WI38 (cell line): Measurements from ENCODE around the gene SMPDL3B.

Experiments
- H3K4me3 ChIP-seq: 2 replicates; pipeline ENCODE4 v1.5.1; 2011; ENCODE audit warnings: low read depth, mild to moderate bottlenecking, control low read depth, low read length
- TF ChIP-seq, protein P1 (sequence below): IDR thresholded peaks from 2 replicates; pipeline ENCODE4 v1.5.1; 2012; ENCODE audit warnings: low read depth, mild to moderate bottlenecking, control low read depth, low read length

SMPDL3B gene

DNA sequence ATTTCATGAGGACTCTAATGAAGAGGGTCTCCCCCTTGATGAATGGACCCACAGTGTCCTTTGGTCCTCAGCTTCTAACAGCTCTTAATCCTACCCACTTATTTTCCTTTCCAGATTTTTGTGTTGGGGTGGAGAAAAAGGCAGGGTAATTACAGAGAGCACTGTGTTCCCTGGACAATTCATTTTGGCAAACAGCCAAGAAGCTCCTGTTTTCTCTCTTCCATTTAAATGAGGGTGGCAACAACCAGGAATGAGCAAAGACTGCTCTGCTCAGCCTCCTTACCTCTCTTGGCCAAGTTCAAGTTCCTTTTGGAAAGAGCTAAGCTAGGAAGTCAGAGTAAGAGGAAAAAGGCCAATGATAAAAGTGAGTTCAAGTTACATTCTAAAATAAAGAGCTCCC lies 36.9 kb downstream of the SMPDL3B start:
- TF ChIP-seq, protein P1, sequence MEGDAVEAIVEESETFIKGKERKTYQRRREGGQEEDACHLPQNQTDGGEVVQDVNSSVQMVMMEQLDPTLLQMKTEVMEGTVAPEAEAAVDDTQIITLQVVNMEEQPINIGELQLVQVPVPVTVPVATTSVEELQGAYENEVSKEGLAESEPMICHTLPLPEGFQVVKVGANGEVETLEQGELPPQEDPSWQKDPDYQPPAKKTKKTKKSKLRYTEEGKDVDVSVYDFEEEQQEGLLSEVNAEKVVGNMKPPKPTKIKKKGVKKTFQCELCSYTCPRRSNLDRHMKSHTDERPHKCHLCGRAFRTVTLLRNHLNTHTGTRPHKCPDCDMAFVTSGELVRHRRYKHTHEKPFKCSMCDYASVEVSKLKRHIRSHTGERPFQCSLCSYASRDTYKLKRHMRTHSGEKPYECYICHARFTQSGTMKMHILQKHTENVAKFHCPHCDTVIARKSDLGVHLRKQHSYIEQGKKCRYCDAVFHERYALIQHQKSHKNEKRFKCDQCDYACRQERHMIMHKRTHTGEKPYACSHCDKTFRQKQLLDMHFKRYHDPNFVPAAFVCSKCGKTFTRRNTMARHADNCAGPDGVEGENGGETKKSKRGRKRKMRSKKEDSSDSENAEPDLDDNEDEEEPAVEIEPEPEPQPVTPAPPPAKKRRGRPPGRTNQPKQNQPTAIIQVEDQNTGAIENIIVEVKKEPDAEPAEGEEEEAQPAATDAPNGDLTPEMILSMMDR: no peak
- no peak overlapping the region for H3K4me3 ChIP-seq

DNA sequence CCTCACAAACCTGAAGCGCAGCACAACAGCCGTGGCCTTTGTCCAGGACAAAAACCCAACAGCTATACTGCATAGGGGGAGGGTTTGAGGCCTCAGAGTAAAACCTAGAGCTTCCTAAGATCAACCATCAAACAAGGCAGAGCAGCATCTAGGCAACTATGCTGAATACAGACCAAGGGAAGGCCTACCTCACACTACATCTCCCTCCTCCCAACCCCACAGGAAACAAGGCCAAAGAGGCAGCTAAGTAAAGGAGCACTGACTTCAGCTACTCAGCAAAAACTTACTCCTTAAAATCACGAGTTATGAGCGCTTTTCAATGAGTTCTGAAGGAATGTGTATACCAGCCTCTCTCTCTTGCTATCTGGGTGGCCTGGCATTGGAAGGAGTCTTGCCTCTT lies 37.3 kb downstream of the SMPDL3B start:
- H3K4me3 ChIP-seq: no peak overlapping the region
- TF ChIP-seq, protein P1: no peak

DNA sequence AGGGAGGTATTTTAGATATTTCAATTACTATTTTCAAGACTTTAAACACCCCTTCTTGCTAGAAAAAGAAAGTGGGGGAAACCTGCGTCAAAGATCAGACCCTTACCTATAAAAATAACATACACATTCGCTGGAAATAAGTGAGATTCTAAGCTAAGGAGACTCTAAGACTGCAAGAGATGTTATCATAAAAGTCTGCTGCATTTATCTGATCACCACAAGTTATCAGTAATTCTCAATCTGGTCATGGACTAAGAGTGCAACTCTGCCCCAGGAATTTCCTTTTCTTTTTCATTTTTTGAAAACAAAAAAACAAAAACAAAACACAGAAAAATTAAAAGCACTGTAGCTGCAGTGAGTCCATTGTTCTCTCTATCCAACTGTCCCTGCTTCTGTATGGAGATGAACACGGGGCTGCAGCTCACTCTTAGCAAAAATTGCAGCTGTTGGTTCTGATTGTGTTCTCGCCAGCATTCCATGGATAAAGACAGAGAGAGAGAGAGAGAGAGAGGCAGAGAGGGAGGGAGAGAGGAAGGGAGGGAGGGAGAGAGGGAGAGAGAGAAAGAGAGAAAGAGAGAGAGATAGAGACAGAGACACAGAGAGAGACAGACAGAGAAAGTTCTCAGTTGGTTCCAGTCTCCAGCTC lies 39.1 kb downstream of the SMPDL3B start:
- TF ChIP-seq, protein P1: no peak

DNA sequence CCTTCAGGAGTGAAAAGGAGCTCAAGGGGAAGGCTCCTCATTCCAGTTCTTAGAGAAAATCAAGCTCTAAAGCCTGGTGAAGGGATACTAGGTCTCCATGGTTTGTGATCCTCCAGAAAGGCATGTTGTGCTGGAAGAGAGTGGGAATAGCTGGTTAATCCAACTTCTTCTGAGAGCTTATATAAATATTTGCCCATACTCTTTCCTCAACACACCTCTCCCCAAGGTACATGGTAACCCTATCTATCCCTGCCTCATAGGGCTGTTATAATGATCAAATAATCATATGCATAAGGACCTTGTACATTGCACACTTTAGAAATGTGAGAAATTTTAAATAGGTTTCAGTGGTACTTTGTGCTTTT lies 39.6 kb downstream of the SMPDL3B start:
- no peak overlapping the region for H3K4me3 ChIP-seq
- TF ChIP-seq, protein P1: no peak

More for the DNA sequence above, 39.1 kb downstream of the SMPDL3B start:
- H3K4me3 ChIP-seq: no peak overlapping the region

DNA sequence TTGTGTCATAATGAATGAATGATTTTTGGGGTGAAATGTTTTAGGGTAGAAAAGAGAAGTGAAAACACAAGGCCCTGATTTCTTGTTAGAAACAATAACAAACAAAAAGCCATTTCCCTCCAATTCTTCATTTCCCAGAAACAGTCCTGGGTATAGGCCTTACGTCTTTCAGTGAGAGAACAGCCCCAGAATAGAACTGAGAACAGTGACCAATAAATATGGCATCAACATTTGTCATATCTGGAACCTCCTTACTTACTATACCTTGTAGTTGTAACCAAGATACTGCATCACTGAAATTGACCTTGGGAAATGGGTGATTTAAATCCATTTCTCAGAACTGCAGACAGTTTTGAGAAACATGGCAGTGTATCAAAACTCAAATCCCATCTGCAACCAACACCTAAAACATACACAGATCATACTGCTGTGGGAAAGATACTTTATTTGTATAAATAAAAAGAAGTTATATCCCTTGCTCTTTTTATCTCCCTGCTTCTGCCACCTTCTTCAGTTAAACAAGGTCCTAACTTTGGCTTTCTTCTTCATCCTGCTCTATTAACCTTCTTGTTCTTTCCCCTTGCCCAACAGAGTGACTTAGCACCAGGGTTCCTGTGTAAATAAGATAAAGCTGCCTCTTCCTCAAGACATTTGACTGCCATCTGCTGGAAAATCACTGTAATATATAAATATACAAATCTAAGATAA lies 44.5 kb downstream of the SMPDL3B start:
- TF ChIP-seq, protein P1: no peak; the same call in 1 of the 2 replicates
- H3K4me3 ChIP-seq: no peak overlapping the region

DNA sequence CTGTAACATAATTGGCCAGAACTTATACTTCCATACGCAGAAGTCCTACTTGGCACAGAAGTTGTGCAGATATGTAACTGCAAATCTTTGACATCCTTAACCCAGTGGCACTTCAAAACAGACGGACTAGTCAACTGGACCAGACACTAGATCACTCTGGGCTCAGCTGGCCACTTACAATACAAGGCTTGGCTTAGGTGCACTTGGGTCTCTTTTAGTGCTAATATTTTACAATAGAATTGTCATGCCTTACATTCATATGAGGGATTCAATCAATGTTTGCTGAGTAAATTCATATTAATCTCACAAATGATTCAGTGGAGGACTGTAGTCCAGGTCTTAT lies 45.0 kb downstream of the SMPDL3B start:
- no peak overlapping the region for H3K4me3 ChIP-seq
- TF ChIP-seq, protein P1: peak; percentile 0; the same call in 1 of the 2 replicates

DNA sequence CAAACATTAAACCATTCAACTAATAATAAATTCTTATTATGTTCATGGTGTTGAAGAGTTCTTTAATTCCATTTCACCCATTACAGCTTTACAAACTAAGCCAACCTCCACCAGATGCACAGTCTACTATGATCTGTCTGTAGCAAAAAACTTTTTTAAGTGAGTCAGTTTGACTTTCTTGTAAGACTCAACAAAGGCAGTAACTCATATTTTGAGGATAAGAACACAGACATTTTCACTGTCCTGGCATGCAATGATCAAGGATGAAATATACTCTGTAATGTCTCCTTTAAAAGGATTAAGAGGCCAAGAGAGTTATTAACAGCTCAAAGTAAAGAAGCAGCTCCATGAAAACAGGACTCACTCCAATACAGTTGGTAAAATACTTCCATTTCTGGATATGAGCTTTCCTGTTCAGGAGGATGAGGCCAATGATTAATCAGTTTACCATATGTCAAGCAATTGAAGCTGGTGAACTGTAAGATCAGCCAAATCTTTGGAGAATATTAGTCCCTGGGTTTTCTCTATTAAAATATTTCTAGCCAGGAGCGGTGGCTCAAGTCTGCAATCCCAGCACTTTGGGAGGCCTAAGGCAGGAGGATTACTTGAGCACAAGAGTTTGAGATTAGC lies 45.5 kb downstream of the SMPDL3B start:
- TF ChIP-seq, protein P1: no peak
- no peak overlapping the region for H3K4me3 ChIP-seq
